Stimulated activated CD8-positive, alpha-beta memory T cell treated with anti-CD3 and anti-CD28 coated beads, Interleukin-7, amount 100 ng/mL, for 4 hours (primary cell): Measurements from ENCODE around the gene FADS1.

Experiments
- DNase-seq, 2 donors: peaks; one replicate each; pipeline ENCODE4 v3.0.0-alpha.2; 2020; ENCODE audit warnings: low read depth in 2 of 2

The FADS1 gene

DNA sequence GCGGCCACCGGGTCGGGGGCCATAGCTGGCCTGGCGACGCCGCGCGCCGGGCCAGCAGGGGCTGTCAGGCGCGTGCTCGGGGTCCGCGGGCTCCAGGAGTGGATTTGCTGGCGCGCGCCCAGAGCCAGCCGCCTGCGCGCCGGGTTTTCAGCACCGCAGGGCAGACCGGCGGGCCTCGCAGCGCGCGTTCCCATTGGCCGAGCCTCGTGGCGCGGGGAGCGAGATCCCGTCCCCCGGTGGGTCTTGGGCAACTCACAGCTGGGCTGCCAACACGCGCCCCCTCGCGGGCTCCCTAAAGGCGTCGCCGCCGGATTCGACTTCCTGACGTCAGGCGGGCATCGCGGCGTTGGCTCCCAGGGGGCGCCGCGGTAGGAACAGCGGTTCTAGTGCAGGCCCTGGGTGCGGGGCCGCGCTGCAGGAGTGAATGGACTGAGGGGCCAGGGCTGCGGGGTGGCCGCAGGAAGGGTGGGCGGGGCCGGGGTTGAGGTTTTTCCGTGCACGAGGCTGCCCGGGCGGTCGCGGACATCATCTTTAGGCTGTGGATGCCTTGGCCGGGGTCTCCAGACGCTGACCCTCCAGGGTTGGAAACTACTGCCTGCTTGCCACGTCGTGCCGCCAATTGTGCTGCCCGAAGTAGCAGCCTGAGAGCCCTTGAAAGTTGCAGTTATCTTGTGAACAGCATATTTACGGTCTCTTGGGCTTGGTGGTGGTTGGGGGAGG, at the start of gene FADS1:
Gene FADS1, minus strand, starts transcription at position 268 of the 720 bp plus-strand sequence. Its CDS starts 74 bp downstream, at position 194.
- DNase-seq: peak; percentile 43 to 71

DNA sequence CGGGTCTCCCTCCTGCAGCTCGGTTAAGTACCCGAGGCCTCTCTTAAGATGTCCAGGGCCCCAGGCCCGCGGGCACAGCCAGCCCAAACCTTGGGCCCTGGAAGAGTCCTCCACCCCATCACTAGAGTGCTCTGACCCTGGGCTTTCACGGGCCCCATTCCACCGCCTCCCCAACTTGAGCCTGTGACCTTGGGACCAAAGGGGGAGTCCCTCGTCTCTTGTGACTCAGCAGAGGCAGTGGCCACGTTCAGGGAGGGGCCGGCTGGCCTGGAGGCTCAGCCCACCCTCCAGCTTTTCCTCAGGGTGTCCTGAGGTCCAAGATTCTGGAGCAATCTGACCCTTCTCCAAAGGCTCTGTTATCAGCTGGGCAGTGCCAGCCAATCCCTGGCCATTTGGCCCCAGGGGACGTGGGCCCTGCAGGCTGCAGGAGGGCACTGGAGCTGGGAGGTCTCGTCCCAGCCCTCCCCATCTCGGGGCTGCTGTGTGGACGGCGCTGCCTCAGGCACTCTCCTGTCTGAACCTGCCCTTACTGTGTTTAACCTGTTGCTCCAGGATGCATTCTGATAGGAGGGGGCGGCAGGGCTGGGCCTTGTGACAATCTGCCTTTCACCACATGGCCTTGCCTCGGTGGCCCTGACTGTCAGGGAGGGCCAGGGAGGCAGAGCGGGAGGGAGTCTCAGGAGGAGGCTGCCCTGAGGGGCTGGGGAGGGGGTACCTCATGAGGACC, 49.6 kb upstream of the FADS1 start:
- no peak for DNase-seq

DNA sequence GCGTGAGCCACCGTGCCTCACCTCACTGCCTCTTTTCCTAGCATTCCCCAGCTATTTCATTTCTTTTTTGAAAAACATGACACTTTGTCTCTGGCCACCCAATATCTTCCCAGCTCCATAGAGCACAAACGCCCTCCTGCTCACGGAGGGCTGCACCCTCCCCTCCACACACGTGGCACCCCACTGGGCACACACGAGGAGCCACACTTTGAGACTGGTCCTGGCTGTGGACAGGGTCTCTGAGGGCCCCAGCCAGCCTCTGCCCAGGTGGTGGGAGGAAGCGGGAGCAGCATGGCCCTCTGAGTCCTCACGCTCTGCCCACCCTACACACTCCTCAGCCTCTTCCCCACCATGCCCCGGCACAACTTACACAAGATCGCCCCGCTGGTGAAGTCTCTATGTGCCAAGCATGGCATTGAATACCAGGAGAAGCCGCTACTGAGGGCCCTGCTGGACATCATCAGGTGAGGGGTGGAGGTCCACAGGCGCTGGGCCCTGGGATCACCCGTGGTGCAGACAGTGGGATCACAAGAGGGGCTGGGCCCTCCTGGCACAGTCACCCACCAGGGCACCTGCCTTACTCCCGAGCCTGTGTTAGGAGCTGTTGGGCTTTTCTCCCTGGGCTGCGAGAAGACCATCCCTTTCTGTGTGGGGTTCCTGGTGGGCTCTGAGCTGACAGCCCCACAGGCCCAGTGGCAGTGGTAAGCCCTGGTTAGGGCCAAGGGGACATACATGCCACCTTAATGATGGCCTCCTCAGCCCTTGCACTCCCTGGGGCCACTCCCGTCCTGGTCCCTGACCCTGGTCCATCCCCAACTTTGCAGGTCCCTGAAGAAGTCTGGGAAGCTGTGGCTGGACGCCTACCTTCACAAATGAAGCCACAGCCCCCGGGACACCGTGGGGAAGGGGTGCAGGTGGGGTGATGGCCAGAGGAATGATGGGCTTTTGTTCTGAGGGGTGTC, 48.3 kb upstream of the FADS1 start:
- no peak for DNase-seq

DNA sequence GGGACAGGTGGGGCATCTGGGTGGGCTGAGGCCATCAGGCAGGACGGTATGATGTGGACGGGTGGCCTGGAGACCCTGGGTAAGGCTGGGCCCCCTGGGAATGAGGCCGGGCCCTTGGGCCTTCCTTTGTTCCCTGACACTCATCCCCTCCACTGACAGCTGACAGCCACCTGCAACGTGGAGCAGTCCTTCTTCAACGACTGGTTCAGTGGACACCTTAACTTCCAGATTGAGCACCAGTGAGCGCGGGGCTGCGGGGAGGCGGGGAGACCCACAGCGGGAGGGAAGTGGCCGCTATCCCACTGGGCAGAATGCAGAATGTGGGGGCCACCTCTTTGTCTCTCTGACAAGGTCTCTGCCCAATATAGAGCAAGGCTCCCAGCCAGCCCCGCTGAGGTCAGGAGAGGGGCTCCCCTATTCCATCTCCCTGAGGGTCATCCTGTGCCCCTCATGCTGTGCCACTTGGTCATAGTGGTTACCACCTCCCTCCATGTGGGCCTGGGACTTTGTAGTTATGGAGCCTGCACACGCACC, 46.8 kb upstream of the FADS1 start:
- no peak for DNase-seq

DNA sequence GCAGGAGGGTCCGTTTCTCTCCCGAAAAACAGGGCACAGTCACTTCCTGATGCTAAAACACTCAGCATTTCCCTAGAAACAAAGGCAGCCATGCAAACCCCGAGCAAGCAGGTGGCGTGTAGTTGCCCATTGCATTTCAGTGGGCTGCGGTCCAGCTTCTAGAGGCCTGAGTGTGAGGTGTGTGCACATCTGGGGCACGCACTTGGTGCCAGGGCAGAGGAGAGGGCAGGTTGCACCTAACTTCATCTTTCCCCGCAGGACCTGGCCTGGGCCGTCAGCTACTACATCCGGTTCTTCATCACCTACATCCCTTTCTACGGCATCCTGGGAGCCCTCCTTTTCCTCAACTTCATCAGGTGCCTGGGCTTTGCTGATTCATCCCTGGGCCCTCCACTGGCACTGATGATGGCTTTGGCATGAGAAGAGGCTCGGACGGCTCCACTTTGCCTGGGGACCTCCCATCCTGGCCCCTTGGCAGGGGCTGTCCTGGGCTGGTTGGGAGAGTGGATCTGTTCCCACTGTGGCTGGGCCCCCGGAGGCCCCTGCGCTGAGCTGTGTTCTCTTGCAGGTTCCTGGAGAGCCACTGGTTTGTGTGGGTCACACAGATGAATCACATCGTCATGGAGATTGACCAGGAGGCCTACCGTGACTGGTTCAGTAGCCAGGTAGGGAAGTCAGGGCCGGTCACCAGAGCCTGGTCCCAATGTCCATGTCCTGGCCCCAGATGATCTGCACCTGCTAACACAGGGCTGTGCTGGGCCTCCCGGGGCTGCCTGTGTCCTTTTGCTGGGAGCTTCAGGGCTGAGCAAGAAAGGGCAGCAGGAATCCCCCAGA, 46.1 kb upstream of the FADS1 start:
- DNase-seq: no peak

DNA sequence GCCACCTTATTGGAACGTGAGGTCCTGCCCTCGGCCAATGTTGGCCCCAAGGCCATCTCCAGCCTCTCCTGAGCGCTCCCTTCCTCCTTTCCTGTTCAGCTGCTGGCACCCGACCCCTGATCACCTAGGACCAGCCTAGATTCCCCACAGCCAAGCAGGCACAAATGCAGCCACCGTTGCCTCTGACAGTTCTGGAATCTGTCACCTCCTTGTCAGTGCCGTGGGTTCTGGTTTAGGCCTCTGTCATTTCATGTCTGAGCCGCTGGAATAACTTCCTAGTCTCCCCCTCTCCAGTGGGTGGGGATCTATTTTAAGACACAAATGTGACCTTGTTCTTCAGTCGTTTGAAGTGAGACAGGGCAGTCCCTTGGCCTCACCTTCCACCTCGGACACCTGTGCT, 44.8 kb upstream of the FADS1 start:
- no peak for DNase-seq

DNA sequence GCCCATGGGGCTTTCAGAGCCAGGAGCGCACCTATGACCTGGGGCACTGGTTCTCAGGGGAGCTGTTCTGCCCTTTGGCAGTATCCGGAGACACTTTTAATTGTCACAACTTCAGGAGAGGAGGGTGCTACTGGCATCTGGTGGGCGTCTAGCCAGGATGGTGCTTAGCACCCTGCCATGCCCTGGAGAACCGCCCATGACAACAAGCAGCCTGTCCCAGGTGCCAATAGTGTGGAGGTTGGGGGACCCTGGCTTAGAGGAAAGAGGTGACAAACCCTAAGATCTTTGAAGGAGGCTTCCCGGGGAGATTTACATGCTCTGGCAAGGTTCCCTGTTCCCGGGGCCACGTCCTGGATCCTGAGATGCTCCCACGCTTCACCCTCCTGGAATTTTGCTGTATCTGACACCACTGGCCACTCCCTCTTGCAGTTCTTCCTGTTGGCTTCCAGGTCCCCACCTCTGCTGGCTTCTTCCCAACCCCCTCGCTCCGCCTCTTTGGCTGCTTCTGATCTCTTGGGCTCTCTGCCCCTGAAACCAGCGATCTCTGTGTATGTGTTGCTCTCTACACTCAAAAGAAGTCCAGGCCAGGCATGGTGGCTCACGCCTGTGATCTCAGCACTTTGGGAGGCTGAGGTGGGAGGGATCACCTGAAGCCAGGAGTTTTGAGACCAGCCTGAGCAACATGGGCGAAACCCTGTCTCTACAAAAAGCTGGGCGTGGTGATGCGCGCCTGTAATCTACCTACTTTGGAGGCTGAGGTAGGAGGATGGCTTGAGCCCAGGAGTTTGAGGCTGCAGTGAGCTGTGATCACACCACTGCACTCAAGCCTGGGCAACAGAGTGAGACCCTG, 43.5 kb upstream of the FADS1 start:
- DNase-seq: no peak

DNA sequence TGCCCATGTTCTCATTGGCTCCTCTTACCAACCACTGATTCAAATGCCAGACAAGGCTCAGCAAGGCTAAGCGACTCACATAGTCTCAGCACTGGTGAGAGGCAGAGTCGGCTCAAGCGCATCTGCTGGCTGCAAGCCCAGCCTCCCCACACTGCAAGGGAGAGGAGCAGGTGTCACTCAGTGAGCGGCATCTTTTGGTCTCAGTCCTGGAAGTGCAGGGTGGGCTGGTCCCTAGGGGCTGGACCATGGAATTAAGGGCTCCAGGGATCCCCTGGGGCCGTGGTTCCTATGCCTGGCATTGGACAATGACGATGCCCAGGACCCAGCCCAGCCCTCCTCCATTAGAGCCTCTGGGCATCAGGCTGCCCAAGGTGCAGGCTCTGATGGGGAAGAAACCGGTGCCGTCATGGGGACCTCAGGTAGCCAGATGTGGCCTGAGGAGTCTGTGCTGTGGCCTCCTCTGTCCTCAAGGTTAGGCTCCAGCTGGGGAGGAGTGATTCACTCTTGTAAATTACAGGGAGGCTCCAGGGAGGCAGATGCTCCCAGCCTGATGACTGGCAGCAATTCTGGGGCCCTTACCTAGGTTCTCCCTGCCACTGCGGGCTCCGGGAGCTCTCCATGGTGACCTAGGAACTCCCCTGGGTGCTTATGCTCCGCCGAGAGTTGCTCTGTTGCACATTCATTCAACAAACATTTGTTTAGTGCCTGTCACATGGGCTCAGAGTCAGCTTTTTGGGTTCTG, 39.3 kb upstream of the FADS1 start:
- DNase-seq: no peak

DNA sequence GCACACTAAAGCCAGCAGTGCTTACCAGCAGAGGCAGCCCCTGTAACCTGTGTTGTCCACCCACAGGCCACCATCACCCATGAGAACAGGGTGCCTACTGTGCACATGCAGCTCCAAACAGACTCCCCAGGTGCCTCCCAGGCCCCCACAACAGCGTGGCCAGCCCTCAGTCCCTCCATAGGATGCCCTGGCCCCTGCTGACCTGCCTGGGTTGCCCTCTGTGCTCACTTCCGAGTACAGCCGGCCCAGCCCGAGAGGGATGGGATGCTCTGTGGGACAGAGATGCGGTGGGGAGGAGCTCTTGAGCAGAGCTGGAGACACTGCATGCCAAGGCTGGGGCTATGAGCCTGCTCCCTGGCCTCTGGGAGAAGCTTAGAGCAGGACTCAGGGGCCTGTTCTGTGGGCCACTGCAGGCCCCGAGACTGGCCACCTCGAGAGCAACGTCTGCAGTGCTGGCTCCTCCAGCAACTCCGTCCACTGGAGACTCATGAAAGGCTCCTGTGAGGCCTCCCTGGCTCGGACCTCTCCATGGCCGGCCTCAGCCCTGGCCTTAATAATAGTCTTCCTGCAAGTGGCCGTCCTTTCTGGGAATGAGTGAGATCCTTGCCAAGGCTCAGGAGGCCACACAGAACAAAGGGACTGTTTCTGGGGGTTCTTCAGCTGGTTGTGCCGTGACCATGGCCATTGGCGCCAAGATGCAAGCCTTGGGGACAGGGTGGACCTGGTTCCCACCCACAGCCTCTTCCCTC, 38.3 kb upstream of the FADS1 start:
- no peak for DNase-seq

DNA sequence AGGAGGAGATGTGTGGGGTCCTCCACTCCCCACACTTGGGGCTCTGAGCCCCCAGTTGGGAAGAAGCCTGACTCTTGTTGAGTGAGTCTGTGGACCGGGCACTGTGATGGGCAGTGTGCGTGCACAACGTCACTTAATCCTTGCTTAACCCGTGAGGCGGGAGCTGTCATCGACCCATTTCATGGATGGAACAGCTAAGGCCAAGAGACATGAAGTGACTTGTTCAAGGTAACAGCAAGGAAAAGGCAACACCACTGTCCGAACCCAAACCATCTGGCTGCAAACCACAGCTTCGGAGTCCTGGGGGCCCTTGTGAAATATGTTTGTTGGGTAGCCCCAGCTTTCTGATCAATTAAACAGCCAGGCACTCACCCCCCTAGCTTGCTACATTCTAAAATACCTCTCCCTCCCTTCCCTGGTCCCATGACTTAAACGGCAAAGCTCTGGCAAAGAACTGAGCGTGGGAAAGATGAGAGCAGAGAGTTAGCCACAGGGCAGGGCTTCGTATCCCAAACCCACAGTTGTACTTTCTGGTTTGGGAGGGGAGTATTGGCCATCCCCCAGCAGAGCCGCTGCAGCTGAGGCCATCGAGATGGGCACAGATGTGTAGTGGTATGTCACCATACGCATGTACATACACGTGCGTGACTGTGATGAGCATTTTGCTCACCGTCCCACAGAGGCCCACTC, 37.5 kb upstream of the FADS1 start:
- DNase-seq: no peak

DNA sequence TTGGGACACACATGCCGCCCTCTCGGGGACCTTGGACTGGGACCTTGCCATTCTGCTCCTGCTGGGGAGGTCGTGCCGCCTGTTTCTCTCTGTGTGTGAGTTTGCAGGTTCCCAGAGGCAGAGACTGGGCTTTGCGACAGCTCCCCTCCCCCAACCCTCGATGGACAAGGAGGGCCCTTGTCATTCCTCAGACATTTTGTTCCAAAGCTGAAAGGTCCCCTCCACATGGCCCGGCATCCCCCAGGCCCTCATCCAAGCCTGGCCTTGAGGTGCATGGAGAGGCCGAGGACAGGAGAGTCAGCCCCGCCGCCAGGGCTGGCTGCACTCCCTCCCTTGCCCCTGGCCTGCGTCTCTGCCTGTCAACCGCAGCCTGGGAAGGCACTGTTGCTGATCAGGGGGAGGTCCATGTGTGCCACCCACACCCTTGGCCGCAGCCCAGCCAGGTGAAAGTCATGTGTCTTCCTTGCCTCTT, 36.9 kb upstream of the FADS1 start:
- DNase-seq: no peak

DNA sequence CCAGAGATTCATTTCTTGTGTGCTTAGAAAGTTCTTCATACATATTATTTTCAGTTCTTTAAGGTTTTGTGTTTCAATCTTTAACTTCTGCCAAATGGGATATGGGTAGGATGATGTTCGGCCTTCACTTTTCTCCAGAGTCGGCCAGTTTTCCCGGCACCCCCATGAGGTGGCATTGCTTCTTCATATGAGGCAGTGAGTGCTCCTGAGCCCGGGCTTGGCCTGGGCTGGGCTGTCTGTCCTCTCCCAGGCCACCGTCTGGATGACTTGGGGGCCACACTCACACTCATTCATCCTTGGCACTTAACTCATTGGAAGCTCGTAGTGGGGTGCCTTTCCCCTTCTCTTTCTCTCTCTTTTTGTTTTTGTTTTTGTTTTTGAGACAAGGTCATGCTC, 35.1 kb upstream of the FADS1 start:
- DNase-seq: no peak

DNA sequence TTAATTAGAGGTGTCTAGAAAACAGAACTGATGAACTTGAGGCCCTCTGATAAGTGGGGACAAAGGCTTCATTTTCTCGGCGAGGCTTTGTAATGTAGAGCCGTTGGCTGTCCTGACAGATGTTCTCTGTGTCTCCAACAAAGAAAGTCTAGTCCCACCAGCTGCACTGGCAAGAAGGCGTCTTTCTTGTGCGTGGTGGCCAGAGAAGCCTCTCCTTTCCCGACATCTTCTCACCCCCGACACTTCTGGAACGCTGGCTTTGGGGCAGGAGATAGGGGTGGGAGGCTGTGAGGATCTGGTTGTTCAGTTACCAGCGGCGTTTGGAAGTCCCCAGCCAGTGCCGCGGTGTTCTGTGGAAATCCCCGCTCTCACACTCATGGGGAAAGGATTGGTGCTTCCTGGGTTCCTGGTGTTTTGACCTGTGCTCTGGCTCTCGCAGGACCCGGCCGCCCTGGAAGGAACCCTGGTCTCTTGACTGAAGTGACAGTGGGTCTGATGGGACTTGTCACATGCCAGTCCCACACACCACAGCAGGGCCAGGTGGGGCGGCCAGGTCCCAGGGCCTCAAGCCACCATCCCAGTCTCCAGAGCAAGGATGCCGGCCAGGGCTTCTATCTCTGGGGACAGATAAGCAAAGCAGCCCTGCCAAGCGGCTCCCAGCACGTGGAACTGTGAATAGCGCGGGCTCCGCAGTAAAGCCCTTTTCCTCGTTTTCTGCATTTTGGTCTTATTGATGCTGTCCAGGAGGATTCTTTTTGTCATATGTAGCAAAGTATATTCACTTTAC, 34.5 kb upstream of the FADS1 start:
- DNase-seq: no peak

DNA sequence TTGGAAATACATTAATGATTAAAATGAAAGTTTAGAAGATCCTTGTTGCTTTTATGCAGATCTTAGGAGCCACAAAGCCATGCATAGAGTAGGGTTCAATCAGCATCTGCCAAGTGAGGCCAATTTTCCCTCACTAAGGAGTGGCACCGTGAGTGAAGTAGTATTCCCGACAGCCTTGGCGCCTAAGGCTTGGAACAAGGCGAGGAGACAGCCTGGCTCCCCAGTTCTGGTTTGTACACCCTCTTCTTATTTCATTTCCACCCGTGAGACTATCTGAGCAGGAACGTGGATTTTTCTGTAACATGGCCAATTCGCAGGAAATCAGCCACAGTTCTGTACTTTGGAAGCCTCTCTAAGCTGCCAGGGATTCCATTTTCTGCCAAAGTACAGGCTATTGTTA, 33.9 kb upstream of the FADS1 start:
- no peak for DNase-seq

DNA sequence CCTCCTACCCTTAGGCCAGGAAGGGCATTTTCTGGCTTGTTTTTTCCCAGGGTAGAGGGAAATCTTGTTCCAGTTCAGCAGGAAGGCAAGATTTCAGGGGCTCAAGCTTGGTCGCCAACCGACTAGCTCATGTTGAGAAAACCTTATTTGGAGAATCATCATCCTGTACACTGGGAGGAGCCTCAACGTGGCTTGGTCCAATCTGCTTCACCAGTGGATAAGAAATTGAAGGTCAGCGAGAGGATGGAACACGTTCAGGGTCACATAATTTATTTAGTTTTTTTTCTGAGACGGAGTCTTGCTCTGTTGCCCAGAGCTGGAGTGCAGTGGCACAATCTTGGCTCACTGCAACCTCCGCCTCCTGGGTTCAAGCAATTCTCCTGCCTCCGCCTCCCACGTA, 31.8 kb upstream of the FADS1 start:
- DNase-seq: no peak

DNA sequence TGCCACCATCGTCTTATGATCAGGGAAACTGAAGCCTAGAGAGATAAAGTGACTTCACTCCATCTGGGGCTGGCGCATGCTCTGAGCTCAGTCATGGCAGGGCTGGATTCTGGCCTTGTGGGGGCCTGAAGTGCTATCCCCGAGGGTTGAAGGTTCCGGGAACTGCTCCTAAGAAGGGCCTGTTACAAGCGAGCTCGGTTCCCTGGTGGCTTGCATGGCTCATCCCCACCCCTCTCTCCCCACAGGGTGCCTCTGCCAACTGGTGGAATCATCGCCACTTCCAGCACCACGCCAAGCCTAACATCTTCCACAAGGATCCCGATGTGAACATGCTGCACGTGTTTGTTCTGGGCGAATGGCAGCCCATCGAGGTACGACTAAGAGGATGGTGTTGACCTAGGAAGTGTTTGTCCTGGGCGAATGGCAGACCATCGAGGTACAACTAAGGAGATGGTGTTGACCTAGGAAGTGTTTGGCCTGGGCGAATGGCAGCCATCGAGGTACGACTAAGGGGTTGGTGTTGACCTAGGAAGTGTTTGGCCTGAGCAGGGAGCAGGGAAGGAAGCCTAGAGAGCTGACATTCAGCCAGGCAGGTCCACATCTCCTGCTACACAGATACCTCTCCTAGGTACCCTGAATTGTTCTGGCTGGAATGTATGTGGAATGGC, 31.2 kb upstream of the FADS1 start:
- DNase-seq: no peak
